ENCODE results near the gene RDH13. TPM values are rescaled to one million over a fixed set of nuclear protein-coding genes. Genes with fewer than 3 reads are reported as not detected.
"Not testable (repeated sequence)": the region's sequence is repeated elsewhere in the genome, so short reads cannot be mapped to it uniquely, and the experiment has no call there.

The RDH13 gene
- total and polyA plus RNA-seq, 8 donors = 10.9 to 27.1 (median 14.5) TPM

- no peak overlapping the region for H3K4me3 ChIP-seq
- no peak for TF ChIP-seq CTCF (IDR thresholded peaks at IDR 0.05)
- peaks cover 0 to 23% (median 11%) of the 10 kb centered on the region in 3 donors for H3K36me3 ChIP-seq
- no peak overlapping the region for H3K27ac ChIP-seq
- H3K27me3 ChIP-seq = no peaks in the 10 kb centered on the region
- DNase-seq = no peak
- ATAC-seq = peak in 1 of 4 donors; percentile 20
- 86 to 88% methylated on average over 30 of the region's 30 CpGs for WGBS, 2 donors
- no peaks in the 10 kb centered on the region for H3K4me1 ChIP-seq
- intact Hi-C loops (cut with DNase I) = no loop called here
- no peak for FAIRE-seq
- H3K9me3 ChIP-seq = no peaks in the 10 kb centered on the region
Measured at GRCh38 chr19:55041627-55042343, 21.2 kb downstream of the RDH13 start.

- intact Hi-C loops (cut with DNase I) = no loop called here
- DNase-seq (no peak), ATAC-seq (no peak), FAIRE-seq (no peak)
- Histone ChIP-seq H3K4me1 (no peaks in the 10 kb centered on the region), H3K4me3 (no peak overlapping the region), H3K9me3 (no peaks in the 10 kb centered on the region), H3K36me3 (peaks cover 0 to 19% (median 11%) of the 10 kb centered on the region in 3 donors), H3K27me3 (no peaks in the 10 kb centered on the region), H3K27ac (no peak overlapping the region)
- WGBS, 2 donors = 90 to 92% methylated on average over 10 of the region's 10 CpGs
- no peak for TF ChIP-seq CTCF (IDR thresholded peaks at IDR 0.05)
Measured at GRCh38 chr19:55041244-55041626, 21.7 kb downstream of the RDH13 start.

- H3K4me1 ChIP-seq; ATAC-seq; FAIRE-seq; H3K4me3 ChIP-seq; DNase-seq; H3K27ac ChIP-seq; H3K9me3 ChIP-seq; H3K27me3 ChIP-seq; intact Hi-C loops (cut with DNase I): not testable (repeated sequence)
- H3K36me3 ChIP-seq = peaks cover 0 to 18% (median 10%) of the 10 kb centered on the region in 3 donors
- WGBS, 2 donors = 85 to 87% methylated on average over 12 of the region's 12 CpGs
Measured at GRCh38 chr19:55040654-55041053, 22.3 kb downstream of the RDH13 start.

- FAIRE-seq; intact Hi-C loops (cut with DNase I): not testable (repeated sequence)
- 67 to 91% methylated on average over 6 of the region's 6 CpGs for WGBS, 2 donors
Measured at GRCh38 chr19:55037603-55038002, 25.3 kb downstream of the RDH13 start.

GRCh38 chr19:55036058-55036457 lies 26.9 kb downstream of the RDH13 start:
- no peak for TF ChIP-seq CTCF (IDR thresholded peaks at IDR 0.05)
- H3K4me3 ChIP-seq = no peak overlapping the region
- FAIRE-seq = no peak
- no peaks in the 10 kb centered on the region for H3K36me3 ChIP-seq
- intact Hi-C loops (cut with DNase I) = no loop called here
- DNase-seq = no peak
- H3K27me3 ChIP-seq = no peaks in the 10 kb centered on the region
- no peak overlapping the region for H3K27ac ChIP-seq
- 85 to 89% methylated on average over 2 of the region's 2 CpGs for WGBS, 2 donors
- ATAC-seq = no peak
- H3K9me3 ChIP-seq = no peaks in the 10 kb centered on the region
- no peaks in the 10 kb centered on the region for H3K4me1 ChIP-seq

More at GRCh38 chr19:55037603-55038002, 25.3 kb downstream of the RDH13 start:
- not testable (repeated sequence) for H3K4me1 ChIP-seq, DNase-seq, H3K27me3 ChIP-seq, H3K9me3 ChIP-seq, H3K36me3 ChIP-seq, ATAC-seq, H3K4me3 ChIP-seq, H3K27ac ChIP-seq

GRCh38 chr19:55034751-55035150 lies 28.2 kb downstream of the RDH13 start:
- no peak for FAIRE-seq
- TF ChIP-seq CTCF (IDR thresholded peaks at IDR 0.05) = no peak
- no peak for DNase-seq
- no peak overlapping the region for H3K4me3 ChIP-seq
- H3K27me3 ChIP-seq = no peaks in the 10 kb centered on the region
- 78 to 96% methylated on average over 13 of the region's 13 CpGs for WGBS, 2 donors
- no peaks in the 10 kb centered on the region for H3K9me3 ChIP-seq
- H3K36me3 ChIP-seq = no peaks in the 10 kb centered on the region
- no peak overlapping the region for H3K27ac ChIP-seq
- no peaks in the 10 kb centered on the region for H3K4me1 ChIP-seq
- no peak for ATAC-seq
- intact Hi-C loops (cut with DNase I) = no loop called here

GRCh38 chr19:55032976-55033643 lies 29.8 kb downstream of the RDH13 start:
- not testable (repeated sequence) for FAIRE-seq

More at GRCh38 chr19:55032976-55033643, 29.8 kb downstream of the RDH13 start:
- H3K4me1 ChIP-seq; H3K9me3 ChIP-seq; H3K4me3 ChIP-seq; intact Hi-C loops (cut with DNase I); H3K36me3 ChIP-seq; H3K27me3 ChIP-seq; ATAC-seq; DNase-seq; H3K27ac ChIP-seq: not testable (repeated sequence)
- 86 to 95% methylated on average over 63 to 70 of the region's 70 CpGs for WGBS, 2 donors

All from pancreas (tissue), 10 donors.